Neural progenitor cell (in vitro differentiated cells): ENCODE measurements around the gene MPND. TPM values are rescaled to one million over a fixed set of nuclear protein-coding genes. Genes with fewer than 3 reads are reported as not detected.

Experiments
- DNase-seq: peaks from one replicate; pipeline ENCODE4 v3.0.0-alpha.2; 2016; ENCODE audit warnings: low spot score
- H2AFZ ChIP-seq: fragments of 200-600 bp; sonication (generic); replicated peaks from 2 replicates; pipeline ENCODE4 v1.6.1; 2016; ENCODE audit warnings: antibody characterized with exemption
- H3F3A ChIP-seq: fragments of 200-600 bp; sonication (generic); 2 replicates; pipeline ENCODE4 v1.6.1; 2016; ENCODE audit warnings: antibody characterized with exemption, low read depth
- H3K27ac ChIP-seq: fragments of 200-600 bp; sonication (generic); 2 replicates; pipeline ENCODE4 v1.5.1; 2016; ENCODE audit warnings: mild to moderate bottlenecking
- H3K27me3 ChIP-seq: fragments of 200-600 bp; sonication (generic); 2 replicates; pipeline ENCODE4 v1.6.1; 2016; ENCODE audit warnings: mild to moderate bottlenecking, moderate library complexity
- H3K36me3 ChIP-seq: fragments of 200-600 bp; sonication (generic); 2 replicates; pipeline ENCODE4 v1.5.1; 2016
- H3K4me1 ChIP-seq: fragments of 200-600 bp; sonication (generic); 2 replicates; pipeline ENCODE4 v1.6.1; 2016; ENCODE audit warnings: mixed run types
- H3K4me2 ChIP-seq: fragments of 200-600 bp; sonication (generic); 2 replicates; pipeline ENCODE4 v1.6.1; 2016
- H3K4me3 ChIP-seq: fragments of 200-600 bp; sonication (generic); 2 replicates; pipeline ENCODE4 v1.5.1; 2016
- H3K79me2 ChIP-seq: fragments of 200-600 bp; sonication (generic); 2 replicates; pipeline ENCODE4 v1.6.1; 2016; ENCODE audit warnings: low read depth
- H3K9ac ChIP-seq: fragments of 200-600 bp; sonication (generic); 2 replicates; pipeline ENCODE4 v1.6.1; 2016
- H3K9me3 ChIP-seq: fragments of 200-600 bp; sonication (generic); 2 replicates; pipeline ENCODE4 v1.5.1; 2016; ENCODE audit warnings: low read depth
- H4K20me1 ChIP-seq: fragments of 200-600 bp; sonication (generic); 2 replicates; pipeline ENCODE4 v1.6.1; 2016; ENCODE audit warnings: low read depth
- H3K27ac Mint-ChIP-seq: 3 replicates; pipeline ENCODE4 v1.8.0; 2021; ENCODE audit warnings: mixed read lengths
- H3K27me3 Mint-ChIP-seq: 2 replicates; pipeline ENCODE4 v1.8.0; 2022; ENCODE audit warnings: low read depth, mild to moderate bottlenecking, inconsistent platforms, moderate library complexity, mixed read lengths; ENCODE audit not compliant: insufficient read depth
- H3K36me3 Mint-ChIP-seq: 3 replicates; pipeline ENCODE4 v1.8.0; 2021; ENCODE audit warnings: mixed read lengths
- H3K4me1 Mint-ChIP-seq: 3 replicates; pipeline ENCODE4 v1.8.0; 2021; ENCODE audit warnings: mixed read lengths
- H3K4me3 Mint-ChIP-seq: 3 replicates; pipeline ENCODE4 v1.8.0; 2021; ENCODE audit warnings: mild to moderate bottlenecking, moderate library complexity, mixed read lengths
- H3K9me3 Mint-ChIP-seq: 3 replicates; pipeline ENCODE4 v1.8.0; 2020; ENCODE audit warnings: mixed read lengths
- EZH2 ChIP-seq: fragments of 200-600 bp; sonication (generic); IDR thresholded peaks from 2 replicates; pipeline ENCODE4 v1.6.1; 2017; ENCODE audit warnings: antibody characterized with exemption, mild to moderate bottlenecking, moderate library complexity
- EZH2phosphoT487 ChIP-seq: fragments of 200-600 bp; sonication (generic); IDR thresholded peaks from 2 replicates; pipeline ENCODE4 v1.6.1; 2017; ENCODE audit warnings: antibody characterized with exemption
- total RNA-seq: library from RNA; depleted of rRNA; stranded (reverse); fragments of >200 nt; gene quantifications from 2 replicates; pipeline ENCODE4 v1.2.3, GENCODE V29; 2015; ENCODE audit warnings: low replicate concordance
- TF ChIP-seq, protein P1 (sequence below): fragments of 200-600 bp; sonication (generic); IDR thresholded peaks from 2 replicates; pipeline ENCODE4 v1.5.1; 2017; ENCODE audit warnings: antibody characterized with exemption, mild to moderate bottlenecking

Gene MPND
- total RNA-seq, 1 donor from 2014 or later, result 10.6 TPM

- H3K4me1 Mint-ChIP-seq, result peaks cover 49% of the 10 kb centered on the region
- H3K27ac Mint-ChIP-seq, result no peak overlapping the region
Measured at GRCh38 chr19:4372165-4373012, 29.0 kb downstream of the MPND start.

GRCh38 chr19:4373013-4373367, 29.6 kb downstream of the MPND start:
- H3K9ac ChIP-seq, result no peak overlapping the region
- peaks cover 2% of the 10 kb centered on the region for H3K27me3 Mint-ChIP-seq
- peaks cover 21% of the 10 kb centered on the region for H3F3A ChIP-seq
- H3K4me3 Mint-ChIP-seq, result no peak overlapping the region
- H3K36me3 ChIP-seq, result no peaks in the 10 kb centered on the region
- peaks cover 43% of the 10 kb centered on the region for H3K4me1 Mint-ChIP-seq
- H4K20me1 ChIP-seq, result peaks cover 98% of the 10 kb centered on the region
- DNase-seq, result no peak
- H3K27me3 ChIP-seq, result no peaks in the 10 kb centered on the region
- H3K36me3 Mint-ChIP-seq, result peaks cover 2% of the 10 kb centered on the region
- H2AFZ ChIP-seq, result no peak overlapping the region
- H3K9me3 ChIP-seq, result no peaks in the 10 kb centered on the region
- H3K4me3 ChIP-seq, result no peak overlapping the region
- no peak overlapping the region for H3K27ac Mint-ChIP-seq
- peaks cover 54% of the 10 kb centered on the region for H3K79me2 ChIP-seq
- peaks cover 39% of the 10 kb centered on the region for H3K4me1 ChIP-seq
- TF ChIP-seq, protein P1, sequence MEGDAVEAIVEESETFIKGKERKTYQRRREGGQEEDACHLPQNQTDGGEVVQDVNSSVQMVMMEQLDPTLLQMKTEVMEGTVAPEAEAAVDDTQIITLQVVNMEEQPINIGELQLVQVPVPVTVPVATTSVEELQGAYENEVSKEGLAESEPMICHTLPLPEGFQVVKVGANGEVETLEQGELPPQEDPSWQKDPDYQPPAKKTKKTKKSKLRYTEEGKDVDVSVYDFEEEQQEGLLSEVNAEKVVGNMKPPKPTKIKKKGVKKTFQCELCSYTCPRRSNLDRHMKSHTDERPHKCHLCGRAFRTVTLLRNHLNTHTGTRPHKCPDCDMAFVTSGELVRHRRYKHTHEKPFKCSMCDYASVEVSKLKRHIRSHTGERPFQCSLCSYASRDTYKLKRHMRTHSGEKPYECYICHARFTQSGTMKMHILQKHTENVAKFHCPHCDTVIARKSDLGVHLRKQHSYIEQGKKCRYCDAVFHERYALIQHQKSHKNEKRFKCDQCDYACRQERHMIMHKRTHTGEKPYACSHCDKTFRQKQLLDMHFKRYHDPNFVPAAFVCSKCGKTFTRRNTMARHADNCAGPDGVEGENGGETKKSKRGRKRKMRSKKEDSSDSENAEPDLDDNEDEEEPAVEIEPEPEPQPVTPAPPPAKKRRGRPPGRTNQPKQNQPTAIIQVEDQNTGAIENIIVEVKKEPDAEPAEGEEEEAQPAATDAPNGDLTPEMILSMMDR, result no peak
- TF ChIP-seq EZH2phosphoT487 (no peak), EZH2 (no peak)
- H3K9me3 Mint-ChIP-seq, result no peaks in the 10 kb centered on the region
- H3K4me2 ChIP-seq, result no peak overlapping the region
- no peak overlapping the region for H3K27ac ChIP-seq

More at GRCh38 chr19:4372165-4373012, 29.0 kb downstream of the MPND start:
- no peak for DNase-seq
- peaks cover 98% of the 10 kb centered on the region for H4K20me1 ChIP-seq
- H3K4me3 ChIP-seq, result no peak overlapping the region
- peaks cover 39% of the 10 kb centered on the region for H3K4me1 ChIP-seq
- H3K27me3 ChIP-seq, result no peaks in the 10 kb centered on the region
- H3K4me2 ChIP-seq, result no peak overlapping the region
- H3K79me2 ChIP-seq, result peaks cover 56% of the 10 kb centered on the region
- no peak overlapping the region for H2AFZ ChIP-seq
- no peaks in the 10 kb centered on the region for H3K9me3 ChIP-seq
- Mint-ChIP-seq H3K36me3 (peaks cover 2% of the 10 kb centered on the region), H3K9me3 (no peaks in the 10 kb centered on the region), H3K27me3 (peaks cover 2% of the 10 kb centered on the region), H3K4me3 (no peak overlapping the region)
- no peak overlapping the region for H3K9ac ChIP-seq
- H3F3A ChIP-seq, result peaks cover 21% of the 10 kb centered on the region
- no peaks in the 10 kb centered on the region for H3K36me3 ChIP-seq
- TF ChIP-seq EZH2phosphoT487 (no peak), EZH2 (no peak)
- TF ChIP-seq, protein P1, result no peak
- H3K27ac ChIP-seq, result no peak overlapping the region

- no peaks in the 10 kb centered on the region for H3K9me3 Mint-ChIP-seq
- Histone ChIP-seq H3K27ac (no peak overlapping the region), H3F3A (peaks cover 21% of the 10 kb centered on the region), H2AFZ (no peak overlapping the region), H4K20me1 (peaks cover 95% of the 10 kb centered on the region), H3K4me3 (no peak overlapping the region), H3K9ac (no peak overlapping the region), H3K4me2 (no peak overlapping the region), H3K9me3 (no peaks in the 10 kb centered on the region), H3K36me3 (no peaks in the 10 kb centered on the region), H3K79me2 (peaks cover 51% of the 10 kb centered on the region), H3K4me1 (peaks cover 37% of the 10 kb centered on the region), H3K27me3 (no peaks in the 10 kb centered on the region)
- TF ChIP-seq EZH2, result no peak
- no peak for TF ChIP-seq EZH2phosphoT487
- TF ChIP-seq, protein P1, result no peak
- DNase-seq, result no peak
- peaks cover 39% of the 10 kb centered on the region for H3K4me1 Mint-ChIP-seq
- H3K36me3 Mint-ChIP-seq, result peaks cover 2% of the 10 kb centered on the region
- peaks cover 3% of the 10 kb centered on the region for H3K27me3 Mint-ChIP-seq
- peak overlapping the region; percentile 5 for H3K4me3 Mint-ChIP-seq
- H3K27ac Mint-ChIP-seq, result peak overlapping the region; percentile 65
Measured at GRCh38 chr19:4373601-4374497, 30.5 kb downstream of the MPND start.
